ENCODE data around the gene CEACAM5. TPM values are rescaled to one million over a fixed set of nuclear protein-coding genes. Genes with fewer than 3 reads are reported as not detected.

The CEACAM5 gene
- total and polyA plus RNA-seq, 2 of the 4 experiments (the other 2 are of a cell fraction): not detected

- no TSS peak for BruUV-seq (replicated peaks)
- no peak within 1 kb of the TSS for H2BK15ac ChIP-seq (ENCODE audit: low read depth, low read length)
- no peak within 1 kb of the TSS for H3K27ac ChIP-seq (ENCODE audit: insufficient read depth, low read length)
- no peak within 1 kb of the TSS for H3K56ac ChIP-seq (ENCODE audit: extremely low read depth, insufficient read depth, low read length)
- no peak within 1 kb of the TSS for H4K8ac ChIP-seq (ENCODE audit: low read depth in 2 of 2, low read length in 2 of 2)
- no peak within 1 kb of the TSS for H3K4me2 ChIP-seq (ENCODE audit: low read depth, low read length)
- intact Hi-C loops (cut with micrococcal nuclease) (no loop called here), in situ Hi-C loops (cut with MboI; ENCODE audit: low sequenced_read_pairs) (no loop called here), dilution Hi-C loops (cut with HindIII; ENCODE audit: low sequenced_read_pairs, unreplicated experiment) (no loop called here)
- no peaks in the 10 kb centered on the region for H3K79me1 ChIP-seq (ENCODE audit: low read depth in 1 of 2, low read length in 2 of 2)
- H3K4me1 ChIP-seq (ENCODE audit: control insufficient read depth, insufficient read depth, low read length): no peaks in the 10 kb centered on the region
- H3K4ac ChIP-seq (ENCODE audit: low read depth, low read length): no peak within 1 kb of the TSS
- H3K23ac ChIP-seq (ENCODE audit: low read depth, low read length): no peak within 1 kb of the TSS
- TF ChIP-seq RFX5 (IDR thresholded peaks at IDR 0.05; ENCODE audit: low read depth, low read length): no peak
- TF ChIP-seq POLR2A (IDR thresholded peaks at IDR 0.05; ENCODE audit: low read depth, low read length): no peak
- no peak for TF ChIP-seq FOS (IDR thresholded peaks at IDR 0.05; ENCODE audit: low read depth, low read length)
- TF ChIP-seq ELK1 (IDR thresholded peaks at IDR 0.05; ENCODE audit: borderline replicate concordance, low read depth, low read length): no peak
- H3K27me3 ChIP-seq (ENCODE audit: control insufficient read depth, insufficient read depth, low read length): peaks cover 6% of the 10 kb centered on the region
- no peak within 1 kb of the TSS for H2AK5ac ChIP-seq (ENCODE audit: low read depth, low read length)
- no peak within 1 kb of the TSS for H3K4me3 ChIP-seq (ENCODE audit: insufficient read depth, low read depth, low read length)
- no peak within 1 kb of the TSS for H3K18ac ChIP-seq (ENCODE audit: low read depth, low read length)
- no peaks in the 10 kb centered on the region for H3K9me3 ChIP-seq (ENCODE audit: control insufficient read depth, insufficient read depth, low read length)
- 18% methylated on average over 2 of the region's 3 CpGs; no CpG with 5 or more reads in 1 of the 2 experiments for WGBS, 2 experiments (ENCODE audit: extremely low coverage in 2 of 2, insufficient read length in 1 of 2)
- H2BK5ac ChIP-seq (ENCODE audit: low read depth, low read length, poor library complexity, severe bottlenecking): no peak within 1 kb of the TSS
- no peaks in the 10 kb centered on the region for H3K36me3 ChIP-seq (ENCODE audit: control insufficient read depth, insufficient read depth, low read length)
- DNase-seq (no peak), ATAC-seq (ENCODE audit: low read depth) (no peak)
- ChIA-PET CTCF (no interaction called here), POLR2A (ENCODE audit: unreplicated experiment) (no interaction called here)
- H2AK9ac ChIP-seq (replicated peaks; ENCODE audit: low read depth, low read length, poor library complexity): no peak within 1 kb of the TSS
- H3K14ac ChIP-seq (replicated peaks; ENCODE audit: low read depth, low read length): no peak within 1 kb of the TSS
- no peak within 1 kb of the TSS for H3K9ac ChIP-seq (ENCODE audit: low read depth, low read length)
- H4K91ac ChIP-seq (ENCODE audit: insufficient read depth, low read depth, low read length): no peak within 1 kb of the TSS
- H2BK20ac ChIP-seq (ENCODE audit: low read depth, low read length): no peak within 1 kb of the TSS
- H2BK120ac ChIP-seq (ENCODE audit: low read depth, low read length): no peak within 1 kb of the TSS
- H4K20me1 ChIP-seq (ENCODE audit: insufficient read depth, low read length): no peaks in the 10 kb centered on the region
- no peak within 1 kb of the TSS for H4K5ac ChIP-seq (ENCODE audit: low read depth, low read length)
- no peaks in the 10 kb centered on the region for H3K9me1 ChIP-seq (ENCODE audit: insufficient read depth, low read length)
- H2AFZ ChIP-seq (replicated peaks; ENCODE audit: low read length, poor library complexity): no peak within 1 kb of the TSS
These were observed 47.0 kb downstream of the CEACAM5 start, which contains the start of gene CEACAM6 for GRCh38 chr19:41755328-41755913. CEACAM6 (plus strand) TSS chr19:41755530; CDS start chr19:41755639, 109 bp downstream.

Measured in IMR-90 (cell line).